HL-60 (cell line): ENCODE data around the gene SETD5.

ENCODE experiments used
- TF ChIP-seq, protein P1 (sequence below): IDR thresholded peaks from one replicate; pipeline ENCODE4 v1.5.1; 2011; ENCODE audit warnings: low read length, control low read depth, inconsistent platforms; ENCODE audit not compliant: insufficient read depth
- TF ChIP-seq, protein P2 (sequence below): IDR thresholded peaks from 2 replicates; pipeline ENCODE4 v1.6.1; 2012; ENCODE audit warnings: low read depth; ENCODE audit not compliant: insufficient replicate concordance

DNA sequence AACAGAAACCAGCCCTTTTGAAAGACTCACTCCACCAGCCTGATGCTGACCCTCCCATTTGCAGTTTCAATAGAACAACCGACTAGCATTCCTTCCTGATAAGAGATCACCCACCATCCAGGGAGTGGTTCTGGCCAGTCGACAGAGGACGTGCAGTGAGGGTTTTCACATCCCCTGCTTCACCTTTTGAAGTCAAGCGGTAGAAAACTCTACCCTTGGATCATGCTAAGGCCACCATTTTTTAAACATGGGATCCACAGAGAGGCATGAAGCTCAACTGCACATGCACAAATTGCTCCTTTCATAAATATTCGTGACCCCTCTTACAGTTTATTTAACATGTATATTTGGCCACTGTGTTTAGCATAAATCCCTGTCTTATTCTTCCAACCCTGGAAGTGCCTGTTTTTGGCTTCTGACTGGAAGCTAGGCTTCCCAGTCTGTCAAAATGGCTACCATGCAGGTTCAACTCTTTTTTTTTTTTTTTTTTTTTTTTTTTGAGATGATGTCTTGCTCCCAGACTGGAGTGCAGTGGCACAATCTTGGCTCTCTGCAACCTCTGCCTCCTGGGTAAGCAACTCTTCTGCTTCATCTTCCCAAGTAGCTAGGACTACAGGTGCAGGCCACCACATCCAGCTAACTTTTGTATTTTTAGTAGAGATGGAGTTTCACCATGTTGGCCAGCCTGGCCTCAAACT is 35.6 kb upstream of the SETD5 start:
- TF ChIP-seq, protein P1, sequence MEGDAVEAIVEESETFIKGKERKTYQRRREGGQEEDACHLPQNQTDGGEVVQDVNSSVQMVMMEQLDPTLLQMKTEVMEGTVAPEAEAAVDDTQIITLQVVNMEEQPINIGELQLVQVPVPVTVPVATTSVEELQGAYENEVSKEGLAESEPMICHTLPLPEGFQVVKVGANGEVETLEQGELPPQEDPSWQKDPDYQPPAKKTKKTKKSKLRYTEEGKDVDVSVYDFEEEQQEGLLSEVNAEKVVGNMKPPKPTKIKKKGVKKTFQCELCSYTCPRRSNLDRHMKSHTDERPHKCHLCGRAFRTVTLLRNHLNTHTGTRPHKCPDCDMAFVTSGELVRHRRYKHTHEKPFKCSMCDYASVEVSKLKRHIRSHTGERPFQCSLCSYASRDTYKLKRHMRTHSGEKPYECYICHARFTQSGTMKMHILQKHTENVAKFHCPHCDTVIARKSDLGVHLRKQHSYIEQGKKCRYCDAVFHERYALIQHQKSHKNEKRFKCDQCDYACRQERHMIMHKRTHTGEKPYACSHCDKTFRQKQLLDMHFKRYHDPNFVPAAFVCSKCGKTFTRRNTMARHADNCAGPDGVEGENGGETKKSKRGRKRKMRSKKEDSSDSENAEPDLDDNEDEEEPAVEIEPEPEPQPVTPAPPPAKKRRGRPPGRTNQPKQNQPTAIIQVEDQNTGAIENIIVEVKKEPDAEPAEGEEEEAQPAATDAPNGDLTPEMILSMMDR: no peak
- TF ChIP-seq, protein P2, sequence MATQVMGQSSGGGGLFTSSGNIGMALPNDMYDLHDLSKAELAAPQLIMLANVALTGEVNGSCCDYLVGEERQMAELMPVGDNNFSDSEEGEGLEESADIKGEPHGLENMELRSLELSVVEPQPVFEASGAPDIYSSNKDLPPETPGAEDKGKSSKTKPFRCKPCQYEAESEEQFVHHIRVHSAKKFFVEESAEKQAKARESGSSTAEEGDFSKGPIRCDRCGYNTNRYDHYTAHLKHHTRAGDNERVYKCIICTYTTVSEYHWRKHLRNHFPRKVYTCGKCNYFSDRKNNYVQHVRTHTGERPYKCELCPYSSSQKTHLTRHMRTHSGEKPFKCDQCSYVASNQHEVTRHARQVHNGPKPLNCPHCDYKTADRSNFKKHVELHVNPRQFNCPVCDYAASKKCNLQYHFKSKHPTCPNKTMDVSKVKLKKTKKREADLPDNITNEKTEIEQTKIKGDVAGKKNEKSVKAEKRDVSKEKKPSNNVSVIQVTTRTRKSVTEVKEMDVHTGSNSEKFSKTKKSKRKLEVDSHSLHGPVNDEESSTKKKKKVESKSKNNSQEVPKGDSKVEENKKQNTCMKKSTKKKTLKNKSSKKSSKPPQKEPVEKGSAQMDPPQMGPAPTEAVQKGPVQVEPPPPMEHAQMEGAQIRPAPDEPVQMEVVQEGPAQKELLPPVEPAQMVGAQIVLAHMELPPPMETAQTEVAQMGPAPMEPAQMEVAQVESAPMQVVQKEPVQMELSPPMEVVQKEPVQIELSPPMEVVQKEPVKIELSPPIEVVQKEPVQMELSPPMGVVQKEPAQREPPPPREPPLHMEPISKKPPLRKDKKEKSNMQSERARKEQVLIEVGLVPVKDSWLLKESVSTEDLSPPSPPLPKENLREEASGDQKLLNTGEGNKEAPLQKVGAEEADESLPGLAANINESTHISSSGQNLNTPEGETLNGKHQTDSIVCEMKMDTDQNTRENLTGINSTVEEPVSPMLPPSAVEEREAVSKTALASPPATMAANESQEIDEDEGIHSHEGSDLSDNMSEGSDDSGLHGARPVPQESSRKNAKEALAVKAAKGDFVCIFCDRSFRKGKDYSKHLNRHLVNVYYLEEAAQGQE: no peak
